Stomach (tissue), 9 donors: ENCODE measurements around the gene HELZ. TPM values are rescaled to one million over a fixed set of nuclear protein-coding genes. Genes with fewer than 3 reads are reported as not detected.

ENCODE experiments used
- DNase-seq, 2 donors: peaks; one replicate each; pipeline versions ENCODE4 v3.0.0 to v3.0.0-alpha.2; 2013 to 2019
- H3K27ac ChIP-seq, 5 donors: fragments of 200-600 bp in 4 of 5; sonication (generic) in 4 of 5; one replicate each; pipeline ENCODE4 v1.5.1; 2013 to 2019; ENCODE audit warnings: mild to moderate bottlenecking in 1 of 5, moderate library complexity in 1 of 5
- H3K27me3 ChIP-seq, 3 donors: fragments of 200-600 bp; sonication (generic); one replicate each; pipeline ENCODE4 v1.5.1; 2017 to 2019; ENCODE audit warnings: mixed run types in 1 of 3
- H3K36me3 ChIP-seq, 4 donors: fragments of 200-600 bp; sonication (generic); 1 replicate in 3 of 4; 2 replicates in 1 of 4; pipeline ENCODE4 v1.5.1; 2016 to 2019
- H3K4me1 ChIP-seq, 4 donors: fragments of 200-600 bp; sonication (generic); one replicate each; pipeline ENCODE4 v1.5.1; 2016 to 2019
- H3K4me3 ChIP-seq, 4 donors: fragments of 200-600 bp; sonication (generic) in 3 of 4; one replicate each; pipeline ENCODE4 v1.5.1; 2016 to 2019; ENCODE audit warnings: mild to moderate bottlenecking in 1 of 4
- H3K9me3 ChIP-seq, 4 donors: fragments of 200-600 bp; sonication (generic); one replicate each; pipeline ENCODE4 v1.5.1; 2016 to 2019
- CTCF ChIP-seq, 7 experiments: fragments of 450-650 bp in 4 of 7; fragments of 200-600 bp in 3 of 7; sonication (generic) in 3 of 7; IDR thresholded peaks; one replicate each; pipeline ENCODE4 v1.5.1; 2016 to 2019; ENCODE audit warnings: antibody characterized with exemption in 7 of 7, control low read depth in 2 of 7, mild to moderate bottlenecking in 1 of 7
- EP300 ChIP-seq: sonication (generic); formaldehyde crosslinking; IDR thresholded peaks from one replicate; pipeline ENCODE4 v1.6.1; 2017; ENCODE audit warnings: antibody characterized with exemption
- POLR2A ChIP-seq, 4 donors: fragments of 450-650 bp; IDR thresholded peaks; one replicate each; pipeline ENCODE4 v1.6.1; 2016; ENCODE audit warnings: antibody characterized with exemption in 4 of 4, control low read depth in 2 of 4, mild to moderate bottlenecking in 1 of 4, moderate library complexity in 1 of 4
- WGBS, 5 donors: extraction: QIAGEN DNeasy Blood & Tissue Kit in 3 of 5; methylation state at CpG; one replicate each; pipeline versions ENCODE4 v1.1.5 to v1.1.7; 2013 to 2018; 5-methylcytosine and 5-hydroxymethylcytosine counted together
- intact Hi-C: fragments of 100-400 bp; cut with DNase I; formaldehyde crosslinking; loops from one replicate; pipeline ENCODE4 v1.15.1; 2023; ENCODE audit warnings: low total_unique reads
- polyA plus RNA-seq, 3 donors: library from polyadenylated mRNA; stranded (reverse); fragments of 200-250 nt; gene quantifications; one replicate each; pipeline ENCODE4 v1.2.3, GENCODE V29; 2013
- small RNA-seq, 4 donors: library from RNA; depleted of rRNA; stranded (forward); fragments of <200 nt; gene quantifications; one replicate each; pipeline ENCODE3, GENCODE V24; 2016
- total RNA-seq, 5 donors: library from RNA; depleted of rRNA; stranded (reverse); fragments of >200 nt; gene quantifications; one replicate each; pipeline versions ENCODE4 v1.1.0 to v1.2.3, GENCODE V29; 2014 to 2016
- donor health status: healthy with polysubstance abuse.
- donor health status: Bipolar disorder and iron deficiency.
- donor health status: healthy.

HELZ gene
- total and polyA plus RNA-seq, 8 donors, result 2.1 to 218 (median 40.4) TPM

- Histone ChIP-seq H3K9me3 (no peaks in the 10 kb centered on the region), H3K4me1 (peaks cover 4 to 19% (median 9%) of the 10 kb centered on the region in 4 donors), H3K27ac (no peak overlapping the region), H3K27me3 (peaks cover 0 to 4% (median 0%) of the 10 kb centered on the region in 3 donors), H3K4me3 (no peak overlapping the region), H3K36me3 (no peaks in the 10 kb centered on the region)
- intact Hi-C loops, result no loop called here
- no peak for TF ChIP-seq CTCF (IDR thresholded peaks at IDR 0.05)
- TF ChIP-seq POLR2A (IDR thresholded peaks at IDR 0.05), result no peak
- no peak for TF ChIP-seq EP300
- 87 to 95% (median 93%) methylated on average over 7 of the region's 7 CpGs for WGBS, 5 donors
- DNase-seq, result no peak
Measured at GRCh38 chr17:67021196-67021595, 223.8 kb downstream of the HELZ start.

Small RNA genes lying within 50 kb of the gene (small RNA-seq; reads per million reads assigned to genes)
- gene AC007448.1, result 0 reads per million in 4 donors
- 0 reads per million in 4 donors for gene RF00393
- gene RNA5SP447, result 0 reads per million in 4 donors

Other genes with a start within 250 kb of the HELZ start
- gene CACNG1, start 200.6 kb downstream of the HELZ start, total RNA-seq, result not detected
- not detected for gene CACNG1, start 200.6 kb downstream of the HELZ start, polyA plus RNA-seq
- gene PSMD12, start 121.4 kb upstream of the HELZ start, total RNA-seq, result 10 to 100 TPM in 4 of 5 donors, 1 to 10 TPM in 1; 4.9 to 44.6 (median 17.9) TPM
- 10 to 100 TPM; 14.6 to 19.4 (median 16.9) TPM for gene PSMD12, start 121.4 kb upstream of the HELZ start, polyA plus RNA-seq
- 10 to 100 TPM in 4 of 5 donors, 1 to 10 TPM in 1; 2.3 to 25.3 (median 17.4) TPM for gene PITPNC1, start 132.1 kb upstream of the HELZ start, total RNA-seq
- gene PITPNC1, start 132.1 kb upstream of the HELZ start, polyA plus RNA-seq, result 10 to 100 TPM in 2 of 3 donors, 1 to 10 TPM in 1; 9.3 to 13.6 (median 13.0) TPM